AG04449 (cell line): Measurements from ENCODE around the gene CAMSAP1.

Source experiments
- CTCF ChIA-PET: fragments of 350-600 bp; formaldehyde crosslinking; extraction: SDS; loops from one replicate; lab custom pipeline; 2021; ENCODE audit warnings: antibody characterized with exemption; lab: Yijun Ruan, JAX
- POLR2A ChIA-PET: fragments of 400-600, 350-600 bp; formaldehyde crosslinking; extraction: SDS; loops from one replicate; lab custom pipeline; 2020; ENCODE audit warnings: antibody characterized with exemption, inconsistent platforms; lab: Yijun Ruan, JAX
- DNase-seq: peaks from one replicate; pipeline ENCODE4 v3.0.0-alpha.2; 2010; ENCODE audit warnings: low read depth, low spot score
- H3K4me3 ChIP-seq: 2 replicates; pipeline ENCODE4 v1.5.1; 2011; ENCODE audit warnings: low read depth, mild to moderate bottlenecking, control low read depth, low read length
- CTCF ChIP-seq: IDR thresholded peaks from one replicate; pipeline ENCODE4 v1.5.1; 2011; ENCODE audit warnings: mild to moderate bottlenecking, moderate library complexity, low read length, control low read depth, inconsistent platforms; ENCODE audit not compliant: insufficient read depth; ENCODE audit errors: missing control alignments

The CAMSAP1 gene

DNA sequence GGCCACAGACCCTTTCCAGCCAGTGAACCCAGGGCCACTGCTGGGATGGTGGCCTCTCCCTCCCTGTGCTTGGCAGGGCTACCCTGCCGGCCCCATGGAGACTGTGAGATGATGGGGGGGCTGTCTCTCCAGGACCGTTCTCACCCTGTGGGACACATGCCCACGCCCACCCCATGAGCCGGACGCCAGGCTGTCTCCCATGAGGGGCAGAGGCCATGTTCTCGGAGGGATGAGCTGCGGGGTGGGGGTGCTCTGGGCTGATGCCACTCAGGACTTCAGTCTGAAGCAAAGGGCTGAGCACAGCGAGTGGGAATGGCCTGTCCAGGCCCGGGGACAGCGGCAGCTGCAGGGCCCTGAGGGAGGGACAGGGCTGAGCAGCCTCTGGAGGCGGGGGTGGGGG, 116.5 kb downstream of the CAMSAP1 start:
- TF ChIP-seq CTCF, result no peak
- no peak for DNase-seq
- POLR2A ChIA-PET, result no interaction called here
- H3K4me3 ChIP-seq, result no peak overlapping the region
- CTCF ChIA-PET, result no interaction called here

- no peak overlapping the region for H3K4me3 ChIP-seq
- DNase-seq, result no peak
- POLR2A ChIA-PET, result no interaction called here
- no peak for TF ChIP-seq CTCF
- CTCF ChIA-PET, result no interaction called here
These were observed 117.0 kb downstream of the CAMSAP1 start for GRCh38 chr9:135790356-135790755.

DNA sequence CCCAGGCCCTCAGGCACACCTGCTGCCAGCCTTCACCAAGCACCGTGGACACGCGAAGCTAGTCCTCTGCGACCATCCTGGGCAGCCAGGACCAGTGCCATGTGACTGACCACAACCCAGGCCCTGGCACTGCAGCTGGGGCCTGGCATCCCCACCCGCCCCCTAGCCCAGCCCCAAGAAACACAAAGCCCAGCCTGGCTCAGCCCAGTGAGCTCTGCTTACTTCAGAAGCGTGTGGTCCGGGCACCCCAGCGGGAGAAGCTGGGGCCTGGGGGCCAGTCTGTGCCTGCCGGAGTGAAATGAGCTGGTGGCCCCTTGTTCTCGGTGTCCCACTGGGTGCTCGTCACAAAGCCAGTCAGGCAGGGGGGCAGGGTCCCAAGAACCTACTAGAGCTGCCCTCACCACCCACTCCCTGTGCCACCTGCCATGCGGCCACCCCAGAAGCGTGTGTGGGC, 117.5 kb downstream of the CAMSAP1 start:
- POLR2A ChIA-PET, result no interaction called here
- no peak for TF ChIP-seq CTCF
- CTCF ChIA-PET, result no interaction called here
- no peak overlapping the region for H3K4me3 ChIP-seq
- no peak for DNase-seq

GRCh38 chr9:135788576-135789300, 118.6 kb downstream of the CAMSAP1 start:
- ChIA-PET CTCF (interaction anchor here (1.9 kb wide), 1 partner anchor 9 kb away, joined by 5 read pairs; no protein-coding TSS in a partner anchor), POLR2A (no interaction called here)
- H3K4me3 ChIP-seq, result no peak overlapping the region
- no peak for TF ChIP-seq CTCF
- DNase-seq, result no peak

GRCh38 chr9:135787776-135788575, 119.4 kb downstream of the CAMSAP1 start:
- CTCF ChIA-PET, result interaction anchor here (1.0 to 1.9 kb wide), 2 partner anchors 10 to 180 kb away, joined by 3 to 5 read pairs; no protein-coding TSS in a partner anchor

More at GRCh38 chr9:135787776-135788575, 119.4 kb downstream of the CAMSAP1 start:
- H3K4me3 ChIP-seq, result no peak overlapping the region
- TF ChIP-seq CTCF, result no peak
- POLR2A ChIA-PET, result no interaction called here
- DNase-seq, result no peak
